Fibroblast of skin of right quadriceps (primary cell): ENCODE measurements around the gene MAMDC2.
A peak's percentile ranks its signal among the peaks of the same experiment; 100 is the strongest.

Source experiments
- DNase-seq: peaks from one replicate; pipeline ENCODE4 v3.0.0-alpha.2; 2013

MAMDC2 gene

DNA sequence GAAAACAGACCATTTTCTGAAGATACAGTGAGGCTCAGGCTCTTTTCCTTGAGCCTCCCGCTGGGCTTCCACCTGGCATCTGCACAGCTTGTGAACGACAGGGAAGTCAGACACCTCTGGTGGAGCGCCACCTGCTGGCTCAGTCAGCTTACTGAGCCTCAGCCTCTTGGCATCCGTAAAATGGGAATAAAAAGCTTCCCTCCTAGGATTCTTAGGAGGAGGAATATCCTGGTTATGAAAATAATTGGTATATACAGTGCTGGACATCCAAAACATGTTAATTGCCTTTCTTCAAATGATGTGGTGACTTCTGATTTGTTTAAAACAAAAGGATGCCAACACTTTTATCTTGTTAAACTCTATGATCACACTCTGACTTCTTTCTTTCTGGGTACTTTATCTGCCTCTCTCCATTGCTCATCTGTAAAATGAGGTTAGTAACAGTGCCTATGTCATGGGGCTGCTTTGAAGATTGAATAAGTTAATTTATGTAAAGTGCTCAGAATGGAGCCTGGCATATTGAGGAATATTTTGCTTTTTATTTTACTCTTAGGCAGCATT, 67.5 kb downstream of the MAMDC2 start:
- peak; percentile 51 for DNase-seq

DNA sequence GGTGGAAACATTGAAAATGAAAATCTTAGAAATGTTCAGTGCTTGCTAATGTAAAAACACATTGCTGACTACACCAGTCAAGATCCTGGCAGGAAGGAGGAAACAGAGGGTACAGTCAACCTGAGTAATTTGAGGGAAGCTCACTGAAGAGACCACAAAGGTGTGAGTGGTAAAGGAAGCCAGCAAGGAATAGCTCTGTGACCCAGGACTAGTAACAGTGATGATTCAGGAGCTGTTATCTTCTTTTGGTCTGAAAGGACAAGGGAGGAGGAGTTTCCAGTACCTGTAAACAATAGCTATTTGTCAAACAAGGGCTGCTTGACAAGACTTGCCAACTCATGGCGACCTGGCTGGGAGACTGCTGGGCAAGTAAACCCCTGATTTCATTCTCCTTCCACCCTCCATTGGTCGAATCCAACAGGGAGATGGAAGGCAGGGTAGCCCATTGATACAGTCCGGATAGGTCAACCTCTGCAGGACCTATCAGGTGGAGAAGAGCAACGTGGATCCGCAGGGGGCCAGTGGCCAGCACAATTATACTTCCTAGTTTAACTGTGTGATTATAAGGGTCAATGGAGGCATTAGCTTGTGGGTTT, 68.1 kb downstream of the MAMDC2 start:
- no peak for DNase-seq

DNA sequence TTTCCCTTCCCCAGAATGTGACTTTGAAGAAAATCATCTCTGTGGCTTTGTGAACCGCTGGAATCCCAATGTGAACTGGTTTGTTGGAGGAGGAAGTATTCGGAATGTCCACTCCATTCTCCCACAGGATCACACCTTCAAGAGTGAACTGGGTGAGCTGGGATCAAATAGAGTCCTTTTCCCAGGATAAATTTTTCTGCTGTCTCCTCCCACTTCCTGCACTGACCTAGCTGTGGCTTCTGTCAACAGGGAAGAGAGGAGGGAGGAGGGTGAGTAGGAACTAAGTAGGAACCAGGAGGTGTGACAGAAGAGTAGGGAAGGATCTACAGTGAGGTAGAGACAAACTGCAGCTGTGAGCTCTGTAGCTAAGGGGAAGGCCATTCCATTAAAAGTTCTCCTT, 69.3 kb downstream of the MAMDC2 start:
- DNase-seq = no peak

DNA sequence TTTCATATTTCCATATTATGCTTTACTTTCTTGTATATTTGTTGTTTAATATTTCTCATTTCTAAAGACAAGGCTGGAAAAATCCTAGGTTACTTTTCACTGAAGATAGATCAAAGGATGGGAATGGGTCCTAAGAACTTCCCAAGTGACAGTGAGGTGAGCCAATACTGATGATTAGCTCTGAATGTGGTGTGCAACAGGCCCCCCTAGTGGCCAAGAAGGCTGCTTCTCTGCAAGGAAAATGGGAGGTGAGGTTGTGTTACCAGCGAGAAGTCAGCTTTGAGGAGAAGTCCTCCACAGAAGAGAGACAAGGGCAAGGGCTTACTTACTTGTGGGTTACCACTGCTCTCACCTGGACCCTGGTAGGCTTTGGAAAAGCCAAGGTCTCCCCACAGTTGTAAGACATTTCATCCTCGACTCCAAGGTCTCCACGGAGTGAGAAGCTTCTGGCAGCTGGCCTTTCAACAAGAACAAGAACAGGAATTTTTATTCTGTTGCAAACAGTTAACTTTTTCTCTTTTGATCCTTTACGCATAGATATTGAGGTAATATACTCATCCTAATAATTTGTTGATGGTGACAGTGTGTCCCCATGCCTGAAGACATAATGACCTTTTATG, 69.9 kb downstream of the MAMDC2 start:
- DNase-seq = peak; percentile 51

DNA sequence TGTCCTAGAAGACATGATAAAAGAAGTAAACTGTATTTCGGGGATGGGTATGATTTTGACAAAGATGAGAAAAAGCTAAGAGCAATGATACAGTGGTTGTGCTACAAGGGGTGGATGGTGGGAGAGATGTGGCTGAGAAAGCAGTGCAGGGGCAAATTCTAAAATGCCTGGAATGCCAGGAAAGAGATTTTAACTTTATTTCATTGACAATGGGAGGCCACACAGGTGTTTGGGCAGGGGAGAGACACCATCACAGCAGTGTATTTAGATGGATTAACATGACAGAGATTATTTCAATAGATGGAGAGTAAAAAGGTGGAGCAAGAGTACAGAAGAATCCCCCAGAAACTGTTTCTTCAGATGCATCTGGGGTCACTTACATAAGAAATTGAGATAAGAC, 71.2 kb downstream of the MAMDC2 start:
- DNase-seq = no peak

DNA sequence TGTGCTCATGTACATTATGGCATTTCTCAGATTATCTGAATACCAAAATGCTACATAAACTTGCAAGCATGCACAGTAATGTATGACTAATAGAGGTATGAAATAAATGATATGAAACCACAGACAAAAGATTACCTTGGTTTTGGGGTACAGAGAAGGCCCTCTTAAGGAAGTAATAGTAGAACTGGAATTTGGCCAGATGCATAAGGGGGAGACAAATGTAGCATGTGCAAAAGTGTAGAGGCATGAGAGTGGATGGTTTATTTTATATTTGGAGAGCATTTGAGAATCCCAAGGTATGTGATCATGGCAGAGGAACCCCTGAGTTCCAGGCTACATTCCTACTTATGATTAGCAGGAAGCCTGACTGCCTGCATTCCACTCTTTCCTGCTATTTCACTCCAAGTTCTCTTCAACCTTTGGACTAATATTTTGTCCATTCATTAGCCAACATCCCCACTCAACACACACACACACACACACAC, 74.2 kb downstream of the MAMDC2 start:
- DNase-seq = peak; percentile 79

DNA sequence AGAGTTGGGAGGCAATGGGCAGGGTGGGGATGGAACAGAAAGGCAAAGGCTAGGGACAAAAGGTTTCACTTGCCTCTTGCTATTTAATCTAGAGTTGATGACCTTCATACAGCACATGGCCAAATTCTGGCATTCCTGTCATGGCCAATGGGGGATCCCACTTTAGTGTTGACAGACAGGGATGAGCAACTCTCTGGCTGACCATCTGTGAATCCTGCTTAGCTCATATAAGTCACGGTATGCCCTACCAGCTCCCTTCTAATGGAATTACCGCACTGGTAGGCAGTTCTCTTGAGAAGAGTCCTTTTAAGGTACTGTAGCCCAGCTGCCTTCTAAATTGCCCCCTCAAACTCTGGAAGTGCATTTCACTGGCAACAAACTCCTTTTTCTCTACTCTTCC, 76.1 kb downstream of the MAMDC2 start:
- DNase-seq = no peak

DNA sequence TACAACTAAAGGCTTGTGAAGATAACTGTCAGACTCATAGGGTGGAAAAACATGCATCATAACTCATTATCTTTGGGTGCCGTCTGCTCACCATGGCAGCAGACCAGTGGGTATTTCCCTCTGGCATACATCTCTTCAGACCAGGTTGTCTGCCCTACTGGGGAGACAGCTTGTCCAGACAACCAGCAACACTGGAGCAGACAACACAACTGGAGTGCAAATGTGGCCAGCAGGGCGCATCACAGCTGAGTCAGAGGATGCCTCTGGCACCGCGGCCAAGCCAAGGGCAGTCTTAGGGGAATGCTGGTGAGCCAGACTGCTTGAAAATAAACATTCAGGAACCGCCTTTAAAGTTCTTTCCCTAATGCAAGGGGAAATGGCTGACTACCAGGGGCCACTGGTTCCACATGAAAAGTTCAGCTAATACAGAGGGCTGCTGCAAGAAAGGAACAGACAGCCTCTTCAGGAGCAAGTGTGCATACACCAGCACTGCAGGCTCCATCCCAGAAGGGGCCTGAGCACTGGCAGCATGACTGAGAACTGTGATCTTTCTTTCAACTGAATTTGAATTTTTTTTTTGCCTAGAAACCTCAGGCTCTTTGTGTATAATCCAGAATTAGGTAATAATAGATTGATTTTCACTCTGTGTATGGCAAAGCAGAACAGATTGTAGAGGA, 77.3 kb downstream of the MAMDC2 start:
- DNase-seq = peak; percentile 89

DNA sequence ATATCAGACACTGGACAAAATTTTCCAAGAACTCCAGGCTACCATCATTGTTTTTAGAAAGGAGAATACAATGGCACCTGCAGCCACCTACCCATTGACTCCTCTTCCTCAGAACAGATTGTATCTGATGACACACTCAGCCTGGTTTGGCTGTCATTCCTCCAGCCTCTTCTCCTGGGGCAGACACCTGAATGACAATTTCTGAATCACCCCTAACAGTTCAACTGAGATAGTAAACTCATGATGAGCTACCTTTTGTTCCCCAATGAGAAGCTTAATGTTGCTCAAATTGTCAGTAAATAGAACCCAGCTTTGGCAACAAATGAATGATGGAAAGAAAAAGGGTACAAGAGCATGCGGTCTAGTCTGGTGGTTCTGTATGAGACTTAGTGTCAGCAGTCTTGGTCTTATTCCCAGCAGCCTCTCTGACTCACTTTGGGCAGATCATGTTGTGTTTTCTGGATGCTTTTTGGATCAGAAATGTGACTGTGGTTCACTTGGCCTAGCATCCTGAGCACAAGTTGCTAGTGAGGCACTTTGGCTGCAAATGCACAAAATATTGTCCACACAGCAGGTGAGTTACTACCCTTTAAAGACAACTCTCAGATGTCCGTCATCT, 78.3 kb downstream of the MAMDC2 start:
- no peak for DNase-seq

DNA sequence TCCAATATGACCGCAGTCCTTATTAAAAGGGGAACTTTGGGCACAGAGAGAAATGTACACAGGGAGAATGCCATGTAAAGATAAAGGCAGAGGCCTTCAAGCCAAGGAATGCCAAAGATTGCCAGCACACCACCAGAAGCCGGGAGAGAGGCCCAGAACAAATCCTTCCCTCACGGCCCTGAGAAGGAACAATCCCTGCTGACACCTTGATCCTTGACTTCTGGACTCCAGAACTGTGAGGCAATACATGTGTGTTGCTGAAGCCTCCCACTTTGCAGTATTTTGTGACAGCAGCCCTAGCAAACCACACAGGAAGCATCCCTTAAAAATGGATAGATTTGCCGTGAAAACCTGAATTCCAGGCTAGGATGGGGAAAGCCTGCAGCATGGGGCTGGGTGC, 80.0 kb downstream of the MAMDC2 start:
- no peak for DNase-seq

DNA sequence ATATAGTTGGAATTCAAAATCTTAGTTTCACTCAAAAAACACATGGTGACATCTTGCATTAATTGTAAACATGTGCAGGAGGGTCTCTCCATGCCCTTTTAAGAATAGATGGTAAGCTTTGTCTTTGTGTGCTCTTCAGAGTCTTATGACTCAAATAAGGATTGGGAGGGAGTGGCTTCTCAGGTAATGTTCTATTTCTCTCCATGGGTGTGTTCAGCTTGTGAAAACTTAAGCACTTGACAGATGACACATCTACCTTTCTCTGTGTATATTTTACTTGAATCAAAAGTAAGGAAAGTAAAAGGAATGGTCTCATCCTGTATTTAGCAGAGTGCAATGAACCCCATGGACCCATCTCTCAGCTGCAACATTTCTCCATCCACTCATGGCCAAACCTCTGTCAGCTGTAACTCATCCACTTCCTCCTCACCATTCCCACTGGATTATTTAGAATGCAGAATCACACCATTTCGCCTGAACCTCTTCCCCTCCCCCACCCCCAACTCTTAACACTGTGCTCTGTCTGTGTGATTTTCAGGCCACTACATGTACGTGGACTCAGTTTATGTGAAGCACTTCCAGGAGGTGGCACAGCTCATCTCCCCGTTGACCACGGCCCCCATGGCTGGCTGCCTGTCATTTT, 82.1 kb downstream of the MAMDC2 start:
- DNase-seq = no peak

DNA sequence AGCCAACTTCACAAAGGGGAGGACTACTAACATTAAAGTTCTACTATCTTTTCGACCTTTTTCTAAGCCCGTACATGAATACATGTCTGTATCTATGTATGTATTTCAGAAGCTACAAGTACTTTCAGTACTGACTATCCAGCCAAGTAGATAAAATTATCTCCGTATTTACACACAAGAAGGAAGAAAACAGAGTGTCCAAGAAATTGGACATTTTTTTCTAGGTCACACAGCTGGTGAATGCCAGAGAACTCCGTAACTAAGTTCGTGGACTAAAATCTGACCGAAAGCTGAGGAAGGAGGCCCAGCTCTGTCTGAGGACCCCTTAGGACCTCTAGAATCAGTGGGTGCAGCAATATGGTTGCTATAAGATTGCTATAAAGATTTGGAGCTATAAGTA, 83.4 kb downstream of the MAMDC2 start:
- no peak for DNase-seq

DNA sequence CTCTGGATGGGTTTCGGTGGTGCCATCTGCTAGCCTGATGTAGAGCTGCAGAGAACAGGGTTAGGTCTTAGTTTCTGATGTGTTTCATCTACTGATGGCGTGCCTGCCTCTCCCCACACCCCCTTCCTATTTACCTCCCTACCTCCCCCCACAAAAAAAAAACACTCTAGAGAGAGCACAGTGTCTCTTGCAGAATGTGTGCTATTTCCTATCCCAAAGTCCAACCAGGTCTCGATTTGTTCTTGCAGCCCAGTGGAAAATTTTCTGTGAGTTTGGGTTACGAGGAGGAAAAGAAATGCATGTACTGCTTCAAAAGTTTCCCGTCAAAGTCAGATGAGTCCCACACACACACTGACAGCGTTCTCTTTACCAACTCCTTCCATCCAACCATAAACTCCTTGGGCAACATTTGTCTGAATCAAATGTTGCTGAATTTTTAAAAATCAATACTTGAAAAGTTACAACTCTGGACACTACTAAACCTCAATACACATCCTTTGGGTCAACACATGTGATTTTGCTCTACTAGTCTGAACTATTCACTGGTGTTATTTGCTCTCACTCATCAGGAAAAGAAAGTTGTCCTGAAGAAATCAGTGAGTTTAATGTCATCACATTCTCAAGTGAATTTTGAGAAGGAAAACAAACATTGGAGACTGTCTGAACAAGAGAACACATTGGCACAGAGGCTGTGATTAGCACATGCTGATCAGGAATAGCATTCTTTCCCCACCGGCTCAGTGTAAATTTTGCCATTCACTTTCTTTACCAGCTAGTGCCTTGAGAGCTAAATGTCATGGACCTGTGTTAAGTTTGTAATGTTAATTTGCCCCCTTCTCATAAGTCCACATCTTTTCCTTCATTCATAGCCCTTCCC, 84.1 kb downstream of the MAMDC2 start:
- DNase-seq = no peak

DNA sequence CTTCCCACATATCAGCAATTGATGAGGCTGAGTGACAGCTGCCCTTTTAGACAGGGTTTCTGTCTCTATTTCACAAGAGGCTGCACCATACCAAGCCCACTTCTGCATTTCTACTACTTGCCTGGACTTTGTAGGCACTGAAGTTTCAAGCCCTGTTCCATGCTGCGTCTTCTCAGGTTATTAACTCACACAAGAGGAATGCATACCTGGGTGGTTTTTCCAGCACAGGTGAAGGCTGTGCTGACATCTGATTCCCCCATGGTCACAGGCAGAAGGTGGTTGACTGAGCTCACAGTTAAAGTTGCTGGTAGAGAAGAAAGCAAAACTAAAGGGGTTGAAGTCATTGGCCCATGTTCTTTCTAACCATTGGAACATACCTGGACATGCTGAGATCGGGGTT, 86.6 kb downstream of the MAMDC2 start:
- no peak for DNase-seq

DNA sequence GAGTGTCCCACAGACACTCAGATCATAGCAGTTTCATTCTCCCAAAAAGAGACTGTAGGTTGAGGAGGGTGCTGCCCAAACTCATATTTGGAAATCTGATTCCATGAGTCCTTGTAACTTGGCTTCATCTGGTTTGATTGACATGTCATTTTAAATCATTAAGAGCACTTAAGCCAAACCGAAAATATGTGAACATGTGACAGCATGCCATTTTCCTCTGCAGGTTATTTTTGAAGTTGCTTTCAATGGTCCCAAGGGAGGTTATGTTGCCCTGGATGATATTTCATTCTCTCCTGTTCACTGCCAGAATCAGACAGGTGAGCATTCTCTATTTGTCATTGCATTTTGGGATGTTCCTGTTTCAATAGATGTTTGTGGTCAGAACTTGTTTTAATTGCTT, 87.6 kb downstream of the MAMDC2 start:
- no peak for DNase-seq

DNA sequence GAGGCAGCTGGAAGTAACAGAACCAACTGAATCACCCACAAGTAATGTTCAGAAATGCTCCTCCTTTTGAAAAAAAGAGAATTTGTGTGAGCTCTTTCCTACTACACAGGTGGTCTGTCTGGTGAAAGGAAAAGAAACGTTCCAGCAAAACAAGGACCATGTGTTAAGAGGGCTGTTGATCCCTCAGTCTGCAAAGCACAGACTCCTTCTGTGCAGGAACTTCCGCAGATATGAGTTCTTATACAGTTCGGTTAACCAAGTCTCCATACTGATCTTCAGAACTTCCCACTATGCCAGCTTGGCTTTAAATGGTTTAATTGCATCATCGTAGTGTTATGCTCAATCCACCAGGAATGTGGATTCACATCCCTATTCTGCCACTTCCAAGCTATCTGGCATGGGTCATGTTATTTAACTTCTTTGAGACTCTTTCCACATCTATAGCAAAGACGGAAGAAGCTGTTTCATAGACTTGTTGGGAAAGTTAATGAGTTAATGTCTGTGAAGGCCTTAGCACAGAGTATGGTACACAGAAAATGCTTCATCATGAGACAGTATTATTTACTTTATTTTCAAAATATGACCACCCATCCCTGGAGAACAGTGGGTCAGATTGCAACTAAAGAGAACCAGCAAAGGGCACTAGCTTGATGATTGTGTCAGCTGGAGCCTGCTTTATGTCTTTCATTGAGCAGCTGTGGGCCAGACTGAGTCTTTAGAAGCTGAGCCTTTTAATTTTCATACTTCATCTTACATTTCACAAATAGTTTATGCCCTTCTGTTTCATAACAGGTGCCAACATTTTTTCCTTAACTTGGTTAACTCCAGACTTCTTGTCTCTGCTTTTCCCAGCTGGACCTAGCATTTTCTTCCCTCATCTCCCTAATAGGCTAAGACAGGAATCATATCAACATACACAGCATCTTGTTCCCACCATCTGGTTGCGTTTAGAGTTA, 89.9 kb downstream of the MAMDC2 start:
- DNase-seq = peak; percentile 37

DNA sequence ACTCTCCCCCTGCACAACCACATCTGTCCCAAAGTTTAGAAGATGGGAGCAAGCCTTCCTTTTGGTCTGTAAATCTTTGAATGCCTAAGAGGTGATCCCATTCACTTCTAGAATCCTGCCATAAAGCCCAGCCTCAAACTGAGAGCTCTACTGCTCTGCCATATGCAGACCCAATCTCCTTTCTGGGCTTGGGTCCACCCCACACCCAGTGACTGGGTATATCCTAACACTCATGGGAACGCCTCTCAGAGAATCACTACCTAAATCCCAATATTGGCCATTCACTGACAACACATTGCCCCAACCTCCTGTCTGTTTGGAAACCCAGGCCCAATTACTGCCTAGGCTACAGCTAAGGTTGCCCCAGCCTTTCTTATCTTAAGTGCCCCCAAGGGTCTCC, 90.7 kb downstream of the MAMDC2 start:
- DNase-seq = no peak

DNA sequence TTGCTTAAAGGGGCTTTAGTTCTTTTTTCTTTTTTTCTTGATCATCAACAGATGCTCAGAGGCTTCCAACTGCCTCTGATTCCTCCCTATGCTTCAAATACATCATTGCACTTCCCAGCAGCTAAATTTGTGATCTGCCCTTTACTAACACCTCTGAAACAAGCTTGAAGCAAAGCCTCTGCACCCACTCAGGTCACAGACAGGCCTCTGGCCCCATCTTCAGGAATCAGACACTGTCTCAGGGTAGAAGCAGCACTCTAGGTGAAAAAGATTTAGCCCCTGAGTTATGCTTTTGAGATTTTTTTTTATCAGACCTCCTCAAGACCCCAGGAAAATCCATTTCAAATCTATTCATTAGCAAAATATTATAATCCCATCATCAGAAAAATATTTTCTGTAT, 91.5 kb downstream of the MAMDC2 start:
- DNase-seq = peak; percentile 26

DNA sequence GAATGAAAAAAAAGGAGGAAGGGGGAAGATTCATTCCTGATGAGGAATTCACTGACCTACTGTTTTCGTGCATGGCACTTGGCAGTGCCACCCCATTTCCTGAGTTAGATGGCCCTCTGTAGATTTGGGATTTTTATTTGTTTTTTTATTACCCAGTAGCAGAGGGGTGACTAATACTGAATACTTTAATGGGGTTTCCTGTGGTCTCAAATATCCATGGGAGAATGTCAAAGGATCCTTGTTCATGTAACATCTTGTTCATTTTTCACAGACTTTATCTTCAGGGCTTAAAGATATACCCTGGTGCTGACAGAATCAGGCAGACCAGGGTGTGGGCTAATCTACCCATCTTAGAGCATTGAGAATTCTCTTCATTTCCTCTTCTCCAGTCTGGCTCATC, 93.0 kb downstream of the MAMDC2 start:
- DNase-seq = peak; percentile 67

DNA sequence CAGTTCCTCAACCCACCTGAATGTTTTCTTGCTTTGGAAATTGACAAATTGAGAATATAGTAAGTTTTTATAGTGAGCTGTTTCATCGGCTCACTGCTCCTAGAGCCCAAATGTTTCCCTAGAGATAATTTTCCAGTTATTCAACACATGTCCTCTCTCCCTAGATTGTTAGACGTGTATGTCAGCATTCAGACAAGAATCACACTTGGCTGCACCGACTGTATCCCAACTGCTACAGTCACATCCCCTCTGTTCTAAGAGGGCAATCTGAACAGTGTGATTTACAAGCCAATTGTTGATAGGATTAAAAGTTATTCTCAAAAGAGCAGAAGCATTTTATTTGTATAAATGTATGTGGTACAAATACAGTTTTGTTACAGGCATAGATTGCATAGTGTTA, 93.9 kb downstream of the MAMDC2 start:
- DNase-seq = no peak

DNA sequence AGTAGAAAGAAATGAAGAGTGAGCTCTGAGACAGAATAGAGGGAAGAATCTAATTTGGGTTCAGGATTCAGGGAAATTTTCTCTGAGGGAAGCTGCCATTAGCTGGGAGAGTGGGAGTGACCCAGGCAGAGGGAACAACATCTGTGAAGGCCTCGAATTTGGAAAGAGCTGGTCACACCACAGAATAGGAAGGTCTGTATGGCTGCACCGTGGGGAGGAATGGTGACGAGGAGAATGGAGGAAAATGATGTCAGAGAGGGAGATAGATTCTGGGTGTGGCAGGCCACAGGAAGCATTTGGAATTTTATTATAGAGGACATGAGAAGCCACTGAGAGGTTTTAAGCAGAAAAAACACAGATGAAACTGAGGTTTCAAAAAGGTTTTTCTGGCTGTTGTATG, 98.5 kb downstream of the MAMDC2 start:
- no peak for DNase-seq
